M059J (cell line): Measurements from ENCODE around the gene PKDREJ. TPM values are rescaled to one million over a fixed set of nuclear protein-coding genes. Genes with fewer than 3 reads are reported as not detected.
"Not testable (repeated sequence)": the region's sequence is repeated elsewhere in the genome, so short reads cannot be mapped to it uniquely, and the experiment has no call there.

Source experiments
- DNase-seq: peaks from one replicate; pipeline ENCODE4 v3.0.0-alpha.2; 2012; ENCODE audit warnings: low read depth
- total RNA-seq: library from RNA; depleted of rRNA; stranded (reverse); fragments of >200 nt; shearing (Covaris generic); gene quantifications from 2 replicates; pipeline ENCODE4 v1.2.3, GENCODE V29; 2014

PKDREJ gene
- total RNA-seq, 1 experiment from 2014 or later = not detected

DNA sequence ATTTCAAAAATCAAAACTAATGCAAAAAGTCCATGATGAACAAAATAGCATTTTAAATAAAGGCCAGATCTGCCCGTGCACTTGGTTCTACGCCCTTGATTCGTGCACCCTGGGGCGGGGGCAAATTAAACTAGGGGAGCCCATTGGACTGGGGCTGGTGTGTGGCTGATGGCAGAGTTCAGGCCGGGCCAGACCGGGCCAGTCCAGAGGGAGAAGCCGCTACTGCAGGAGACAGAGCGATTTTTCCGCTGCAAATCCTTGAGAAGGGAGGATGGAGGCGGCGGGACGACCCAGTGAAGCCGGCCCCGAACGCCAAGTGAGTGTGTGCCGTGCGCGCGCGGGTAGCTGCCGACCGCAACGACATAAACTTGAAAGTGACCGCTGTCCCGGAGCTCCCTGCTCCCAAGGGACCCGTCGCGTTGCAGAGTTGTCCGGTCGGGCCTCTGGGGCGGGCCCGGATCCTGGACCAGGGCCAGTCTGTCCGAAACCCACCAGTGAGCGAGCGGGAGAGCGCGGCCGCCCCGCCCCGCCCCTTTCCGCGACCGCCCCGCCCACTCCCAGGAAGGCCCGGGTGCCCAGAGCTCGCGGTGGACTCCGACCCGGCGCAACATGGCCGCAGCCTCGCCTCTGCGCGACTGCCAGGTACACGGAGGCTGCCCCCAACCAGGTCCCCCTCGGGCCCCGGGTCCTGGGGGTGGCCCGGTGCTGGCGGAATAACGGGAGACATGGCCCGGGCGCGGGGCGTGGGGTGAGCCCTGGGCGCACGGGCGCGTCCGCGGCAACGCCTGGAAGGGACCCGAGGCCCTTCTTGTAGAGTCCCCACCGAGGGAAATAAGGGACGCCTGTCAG is 4.5 kb upstream of the PKDREJ start, which contains the start of gene TTC38:
Gene TTC38 (plus strand): TSS at position 578 of the 849 bp plus-strand sequence. CDS start 32 bp downstream, at position 610.
- DNase-seq = peak; percentile 81

GRCh38 chr22:46265627-46266026 is 2.5 kb upstream of the PKDREJ start:
- not testable (repeated sequence) for DNase-seq

DNA sequence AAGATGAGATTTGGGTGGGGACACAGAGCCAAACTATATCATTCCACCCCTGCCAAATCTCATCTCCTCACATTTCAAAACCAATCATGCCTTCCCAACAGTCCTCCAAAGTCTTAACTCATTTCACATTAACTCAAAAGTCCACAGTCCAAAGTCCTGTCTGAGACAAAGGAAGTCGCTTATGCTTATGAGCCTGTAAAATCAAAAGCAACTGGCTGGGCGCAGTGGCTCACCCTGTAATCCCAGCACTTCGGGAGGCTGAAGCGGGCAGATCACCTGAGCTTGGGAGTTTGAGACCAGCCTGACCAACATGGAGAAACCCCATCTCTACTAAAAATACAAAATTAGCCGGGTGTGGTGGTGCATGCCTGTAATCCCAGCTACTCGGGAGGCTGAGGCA is 1.4 kb upstream of the PKDREJ start:
- DNase-seq = not testable (repeated sequence)

DNA sequence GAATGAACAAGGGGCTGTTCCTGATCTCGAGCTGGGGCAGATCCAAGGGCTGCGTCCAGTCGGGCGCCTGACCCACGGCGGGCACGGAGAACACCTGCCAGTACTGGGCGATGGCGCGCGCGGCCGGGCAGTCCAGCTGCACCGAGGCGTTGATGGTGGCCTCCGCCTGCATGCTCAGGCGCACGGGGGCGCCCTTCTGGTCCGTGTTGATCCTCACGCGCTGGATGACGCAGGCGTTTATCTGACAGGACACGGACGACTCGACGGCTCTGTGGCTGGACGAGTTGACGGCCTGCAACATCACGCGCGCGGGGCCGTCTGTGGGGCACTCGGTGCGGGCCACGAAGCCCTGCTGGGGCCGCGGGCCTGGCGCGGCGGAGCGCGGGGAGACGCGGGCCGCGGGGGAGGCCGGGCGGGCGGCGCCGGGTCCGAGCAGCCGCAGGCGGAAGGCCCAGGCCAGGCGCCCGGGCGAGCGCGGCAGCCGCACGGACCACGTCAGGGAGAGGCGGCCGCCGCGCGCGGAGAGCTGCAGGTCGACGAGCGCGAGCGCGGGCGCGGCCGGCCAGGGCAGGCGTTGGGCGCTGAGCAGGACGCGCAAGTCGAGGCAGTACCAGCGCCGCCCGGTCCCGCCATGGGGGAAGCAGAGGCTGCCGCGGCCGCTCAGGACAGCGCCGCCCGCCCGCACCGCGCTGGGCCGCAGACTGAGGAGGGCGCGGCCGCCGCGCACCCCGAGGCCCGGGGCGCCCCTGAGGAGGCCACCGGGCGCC is 511 bp downstream of the PKDREJ start:
- DNase-seq = no peak

- DNase-seq = no peak
Measured at GRCh38 chr22:46260038-46260437, 3.1 kb downstream of the PKDREJ start.

DNA sequence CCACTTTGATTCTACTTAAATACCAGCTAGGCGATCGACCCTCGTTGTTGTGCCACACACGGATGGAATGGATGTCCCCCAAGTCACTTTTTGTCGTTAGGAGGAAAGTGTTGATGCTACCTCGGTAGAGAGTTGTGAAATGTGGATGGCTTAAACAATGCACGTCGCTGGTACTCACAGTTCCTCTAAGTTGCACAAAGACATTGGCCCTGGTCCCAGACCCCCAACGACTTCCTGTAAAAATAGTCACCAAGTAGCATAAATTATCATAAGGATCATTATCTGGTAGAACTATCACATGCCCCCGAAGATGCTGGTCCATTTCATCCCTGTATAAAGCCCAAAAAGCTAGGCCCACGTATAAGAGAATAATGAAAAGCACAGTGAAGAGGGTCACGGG is 3.8 kb downstream of the PKDREJ start:
- no peak for DNase-seq

- DNase-seq = no peak
Measured at GRCh38 chr22:46256358-46256958, 6.7 kb downstream of the PKDREJ start.

GRCh38 chr22:46251816-46252380 is 11.2 kb downstream of the PKDREJ start:
- DNase-seq = no peak

GRCh38 chr22:46251266-46251665 is 11.9 kb downstream of the PKDREJ start:
- no peak for DNase-seq

GRCh38 chr22:46250783-46251125 is 12.4 kb downstream of the PKDREJ start:
- no peak for DNase-seq

DNA sequence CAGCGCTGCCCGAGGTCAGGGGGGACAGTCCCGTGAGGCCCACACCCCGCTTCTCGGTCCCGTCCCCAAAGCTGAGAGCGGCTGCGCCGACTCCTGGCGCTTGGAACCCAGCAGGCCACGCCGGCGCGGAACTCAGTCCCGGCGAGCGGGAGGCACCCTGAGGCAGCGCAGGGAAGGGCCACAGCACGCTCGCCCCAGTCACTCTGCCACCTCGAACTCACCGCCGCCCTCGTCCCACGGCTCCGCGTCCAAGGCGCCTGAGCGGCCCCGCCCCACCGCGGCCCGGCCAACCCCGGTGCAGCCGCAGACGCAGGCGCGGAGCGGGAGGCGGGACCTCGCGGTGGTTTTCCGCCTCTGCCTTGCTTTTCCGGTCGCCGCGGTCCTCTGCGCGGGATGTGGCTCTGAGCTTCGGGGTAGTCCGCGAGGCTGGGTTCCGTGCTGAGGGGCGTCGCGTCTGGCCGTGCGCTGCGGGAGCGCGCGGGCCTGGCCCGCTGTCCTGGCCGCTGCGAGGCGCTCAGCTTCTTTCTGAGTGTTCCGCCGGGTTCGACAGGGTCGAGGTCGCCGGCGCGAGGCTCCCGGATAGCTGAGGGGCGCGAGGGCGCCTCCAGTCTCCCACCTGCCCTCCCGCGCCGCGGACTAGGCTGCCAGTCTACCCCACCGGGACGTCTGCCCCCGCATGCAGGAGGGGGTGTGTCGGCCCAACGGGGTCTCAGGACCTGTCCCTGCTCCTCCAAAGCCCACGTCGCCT is 12.9 kb downstream of the PKDREJ start, which contains the start of gene CDPF1:
Gene CDPF1 (minus strand): TSS at position 259 of the 748 bp plus-strand sequence. CDS start 2,009 bp downstream, outside the sequence.
- peak; percentile 84 for DNase-seq

DNA sequence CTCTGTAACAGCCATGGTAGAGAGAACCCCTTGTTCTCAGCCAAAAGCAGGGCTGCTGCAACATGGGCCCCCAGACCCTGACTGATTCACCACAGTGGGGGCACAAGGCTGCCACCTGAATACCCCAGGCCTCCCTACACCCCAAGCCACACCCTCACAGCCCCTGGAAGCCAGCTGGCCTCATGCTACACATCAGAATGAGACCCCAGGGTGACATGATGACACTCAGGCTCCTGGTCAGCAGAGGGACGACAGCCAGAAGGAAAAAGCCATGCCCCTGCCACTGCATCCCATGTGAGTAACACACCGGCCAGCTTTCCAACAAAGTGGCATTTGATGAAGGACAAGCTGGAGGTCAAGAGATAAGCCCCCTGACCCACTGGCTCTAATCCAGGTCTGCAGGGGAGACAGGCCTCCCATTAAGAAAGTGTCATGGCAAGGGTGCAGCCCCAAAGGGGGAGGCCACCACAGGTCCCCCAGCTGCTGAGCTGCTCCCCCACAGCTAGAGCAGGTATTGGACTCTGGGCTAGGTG is 15.6 kb downstream of the PKDREJ start:
- DNase-seq = no peak

- DNase-seq = no peak
Measured at GRCh38 chr22:46246178-46246577, 17.0 kb downstream of the PKDREJ start.

DNA sequence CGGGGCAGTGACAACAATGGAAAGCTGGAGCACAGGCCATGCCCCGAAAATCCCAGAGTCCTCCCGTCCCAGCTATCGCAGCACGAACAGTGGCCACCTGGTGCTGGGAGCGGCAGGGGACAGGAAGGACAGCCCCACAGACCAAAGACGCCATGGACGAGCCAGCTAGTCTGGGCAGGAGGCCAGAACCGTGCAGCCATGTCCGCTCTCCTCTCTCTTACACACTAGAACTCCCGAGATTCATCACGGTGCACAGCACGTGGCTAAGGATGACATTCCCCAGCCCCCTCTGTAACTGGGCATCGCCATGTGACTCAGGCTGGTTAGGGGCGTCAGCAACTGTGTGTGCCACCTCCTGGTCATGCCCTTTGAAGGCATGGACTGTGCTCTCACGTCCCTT is 17.6 kb downstream of the PKDREJ start:
- no peak for DNase-seq

- no peak for DNase-seq
Measured at GRCh38 chr22:46244771-46245170, 18.4 kb downstream of the PKDREJ start.

- DNase-seq = no peak
Measured at GRCh38 chr22:46242076-46242475, 21.1 kb downstream of the PKDREJ start.

- DNase-seq = no peak
Measured at GRCh38 chr22:46241396-46242007, 21.6 kb downstream of the PKDREJ start.

DNA sequence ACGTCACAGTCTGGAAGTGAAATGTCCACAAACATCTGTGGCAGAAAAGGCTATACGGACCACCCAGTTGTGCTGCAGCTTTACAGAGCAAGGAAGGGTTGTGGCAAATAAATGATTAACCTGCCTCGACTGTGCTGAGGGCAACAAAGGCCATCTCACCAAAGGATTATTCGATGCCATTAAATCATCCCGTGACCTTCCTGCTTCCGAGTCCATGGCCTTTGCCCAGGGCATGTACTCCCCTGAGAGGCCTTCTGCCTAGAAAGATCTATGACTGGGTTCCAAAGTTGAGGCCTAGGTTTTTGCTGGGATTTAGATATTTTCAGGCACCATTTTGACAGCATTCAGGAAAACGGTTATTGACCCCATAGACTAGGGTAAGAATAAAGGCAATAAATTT is 22.2 kb downstream of the PKDREJ start:
- no peak for DNase-seq

- no peak for DNase-seq
Measured at GRCh38 chr22:46240506-46240905, 22.6 kb downstream of the PKDREJ start.

DNA sequence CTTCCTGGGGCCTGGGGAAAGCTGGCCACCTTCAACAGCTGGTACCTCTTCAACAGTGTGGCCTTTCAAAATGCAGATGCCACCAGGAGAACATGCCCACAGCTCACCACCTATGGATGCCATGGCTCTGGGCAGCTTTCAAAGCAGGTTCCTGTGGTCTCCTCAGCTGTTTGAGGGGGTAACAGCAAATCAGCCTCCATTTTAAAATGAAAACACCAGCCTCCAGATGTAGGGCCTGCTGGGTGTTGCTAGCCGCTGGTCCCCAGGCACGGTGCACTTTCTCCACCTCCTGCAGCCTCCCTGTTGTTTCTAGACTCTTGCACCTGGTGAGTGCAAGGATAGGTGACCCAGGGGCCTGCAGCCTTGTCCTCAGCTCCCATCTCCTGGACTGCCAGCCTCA is 23.1 kb downstream of the PKDREJ start:
- no peak for DNase-seq
